ENCODE measurements around the gene EPC1.

Gene EPC1

DNA sequence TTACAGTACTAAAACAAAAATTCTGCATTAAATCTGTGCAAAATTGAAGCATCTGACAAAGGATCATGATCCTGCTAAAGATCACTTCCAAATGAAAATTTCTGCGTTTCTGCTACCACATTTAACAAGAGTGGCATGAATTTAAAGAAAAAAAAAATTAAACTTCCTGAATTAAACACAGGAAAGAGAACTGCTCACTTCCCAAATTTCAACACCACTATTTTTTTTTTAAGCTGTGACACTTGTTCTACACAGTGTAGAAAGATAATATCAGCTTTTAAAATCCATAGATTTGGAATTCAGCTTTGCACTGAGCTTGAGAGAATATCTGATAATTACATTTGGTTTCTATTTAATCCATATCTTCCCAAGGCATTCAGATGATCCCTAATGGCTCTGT lies 73.6 kb downstream of the EPC1 start:
- no peak overlapping the region for H3K4me3 ChIP-seq (ENCODE audit: low read depth, low read length)
- TF ChIP-seq, protein P1, sequence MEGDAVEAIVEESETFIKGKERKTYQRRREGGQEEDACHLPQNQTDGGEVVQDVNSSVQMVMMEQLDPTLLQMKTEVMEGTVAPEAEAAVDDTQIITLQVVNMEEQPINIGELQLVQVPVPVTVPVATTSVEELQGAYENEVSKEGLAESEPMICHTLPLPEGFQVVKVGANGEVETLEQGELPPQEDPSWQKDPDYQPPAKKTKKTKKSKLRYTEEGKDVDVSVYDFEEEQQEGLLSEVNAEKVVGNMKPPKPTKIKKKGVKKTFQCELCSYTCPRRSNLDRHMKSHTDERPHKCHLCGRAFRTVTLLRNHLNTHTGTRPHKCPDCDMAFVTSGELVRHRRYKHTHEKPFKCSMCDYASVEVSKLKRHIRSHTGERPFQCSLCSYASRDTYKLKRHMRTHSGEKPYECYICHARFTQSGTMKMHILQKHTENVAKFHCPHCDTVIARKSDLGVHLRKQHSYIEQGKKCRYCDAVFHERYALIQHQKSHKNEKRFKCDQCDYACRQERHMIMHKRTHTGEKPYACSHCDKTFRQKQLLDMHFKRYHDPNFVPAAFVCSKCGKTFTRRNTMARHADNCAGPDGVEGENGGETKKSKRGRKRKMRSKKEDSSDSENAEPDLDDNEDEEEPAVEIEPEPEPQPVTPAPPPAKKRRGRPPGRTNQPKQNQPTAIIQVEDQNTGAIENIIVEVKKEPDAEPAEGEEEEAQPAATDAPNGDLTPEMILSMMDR (IDR thresholded peaks at IDR 0.05; ENCODE audit: borderline replicate concordance, insufficient read depth, low read depth, low read length), result no peak

DNA sequence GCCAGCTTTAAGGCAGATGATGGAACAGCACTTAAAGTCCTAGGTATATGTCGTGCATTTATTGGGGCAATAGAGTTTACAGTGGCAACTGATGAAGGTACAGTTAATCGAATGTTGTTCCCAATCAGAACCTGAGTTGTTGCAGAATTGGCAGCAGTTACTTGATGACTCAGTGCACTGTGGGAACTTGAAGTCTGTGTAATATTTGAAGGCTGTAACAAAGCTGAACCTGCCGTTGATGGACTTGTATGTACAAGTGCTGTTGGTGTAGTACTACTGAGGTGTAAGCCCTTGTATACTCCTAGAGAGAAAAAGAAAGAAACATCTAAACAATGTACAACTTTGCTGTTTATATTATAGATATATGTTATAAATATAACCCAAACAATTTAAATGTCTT lies 75.3 kb downstream of the EPC1 start:
- TF ChIP-seq, protein P1 (IDR thresholded peaks at IDR 0.05; ENCODE audit: borderline replicate concordance, insufficient read depth, low read depth, low read length), result no peak
- no peak overlapping the region for H3K4me3 ChIP-seq (ENCODE audit: low read depth, low read length)

DNA sequence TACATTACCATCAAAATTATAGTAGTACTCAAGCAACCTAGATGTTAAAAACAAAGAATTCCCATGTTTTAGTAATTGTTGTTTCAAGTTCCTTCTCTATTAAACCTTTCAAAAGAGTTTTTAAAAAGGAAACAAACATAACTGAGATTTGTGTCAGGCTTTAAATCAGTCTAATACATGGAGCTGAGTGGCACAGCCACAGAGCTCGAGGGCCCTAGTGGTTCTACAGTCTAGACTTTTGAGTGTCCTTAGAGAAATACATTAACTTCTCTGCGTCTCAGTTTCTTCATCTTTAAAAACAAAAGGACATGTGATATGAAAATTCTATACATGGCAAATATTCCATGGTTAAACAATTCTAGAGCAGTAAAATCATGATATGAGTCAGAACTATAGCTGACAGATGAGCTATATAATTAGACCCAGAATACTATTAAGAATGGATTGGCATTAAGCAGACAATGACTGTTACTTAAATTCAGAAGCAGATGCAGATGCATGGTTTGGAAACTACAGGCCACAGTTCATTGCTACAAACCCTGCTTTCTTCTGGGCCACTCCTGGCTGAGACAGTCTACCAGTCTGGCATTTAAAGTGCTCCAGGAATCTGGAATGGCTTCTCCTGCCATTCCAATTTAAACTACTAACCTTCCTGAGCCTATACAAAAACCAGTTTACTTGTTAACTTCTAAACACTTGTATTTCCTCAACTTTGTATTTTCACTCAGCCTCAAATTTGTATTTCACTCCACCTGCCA lies 77.4 kb downstream of the EPC1 start:
- H3K4me3 ChIP-seq (ENCODE audit: low read depth, low read length), result no peak overlapping the region
- TF ChIP-seq, protein P1 (IDR thresholded peaks at IDR 0.05; ENCODE audit: borderline replicate concordance, insufficient read depth, low read depth, low read length), result no peak

DNA sequence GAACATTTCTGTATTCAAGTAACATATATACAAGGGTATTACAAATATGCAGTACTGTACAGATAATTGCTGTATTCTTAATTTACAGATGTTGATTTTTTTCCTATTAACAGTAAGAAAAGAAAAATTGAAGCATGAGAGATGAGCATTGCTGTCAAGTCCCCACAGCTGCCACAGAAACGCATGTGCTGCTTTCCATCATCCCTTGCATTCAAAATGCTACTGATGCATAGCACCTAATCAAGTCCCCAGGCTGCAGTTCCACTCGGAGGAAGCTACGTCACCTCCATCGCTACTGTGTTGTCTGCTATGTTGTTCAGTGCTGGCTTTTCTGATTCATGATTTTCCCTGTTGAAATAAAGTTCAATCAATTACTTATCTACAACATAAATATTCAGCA lies 78.2 kb downstream of the EPC1 start:
- H3K4me3 ChIP-seq (ENCODE audit: low read depth, low read length), result no peak overlapping the region
- TF ChIP-seq, protein P1 (IDR thresholded peaks at IDR 0.05; ENCODE audit: borderline replicate concordance, insufficient read depth, low read depth, low read length), result no peak

DNA sequence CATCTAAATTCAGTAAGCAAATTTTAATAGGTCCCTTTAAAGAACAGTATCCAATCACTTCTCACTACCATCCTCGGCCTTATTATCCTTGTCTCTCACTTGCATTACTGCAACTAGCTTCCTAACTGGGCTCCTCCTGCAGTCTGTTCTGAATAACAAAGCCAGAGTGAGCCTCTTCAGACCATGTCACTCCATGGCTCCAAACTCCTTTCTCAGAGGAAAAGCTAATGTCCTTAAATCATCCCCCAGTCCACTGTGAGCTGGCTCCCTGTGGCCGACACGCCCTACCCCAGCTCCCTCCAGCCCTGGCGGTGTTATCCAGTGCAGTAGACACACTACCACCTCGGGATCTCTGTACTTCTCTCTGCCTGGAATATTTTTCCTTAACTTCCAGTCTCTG lies 80.0 kb downstream of the EPC1 start:
- TF ChIP-seq, protein P1 (IDR thresholded peaks at IDR 0.05; ENCODE audit: borderline replicate concordance, insufficient read depth, low read depth, low read length), result no peak
- H3K4me3 ChIP-seq (ENCODE audit: low read depth, low read length), result no peak overlapping the region

DNA sequence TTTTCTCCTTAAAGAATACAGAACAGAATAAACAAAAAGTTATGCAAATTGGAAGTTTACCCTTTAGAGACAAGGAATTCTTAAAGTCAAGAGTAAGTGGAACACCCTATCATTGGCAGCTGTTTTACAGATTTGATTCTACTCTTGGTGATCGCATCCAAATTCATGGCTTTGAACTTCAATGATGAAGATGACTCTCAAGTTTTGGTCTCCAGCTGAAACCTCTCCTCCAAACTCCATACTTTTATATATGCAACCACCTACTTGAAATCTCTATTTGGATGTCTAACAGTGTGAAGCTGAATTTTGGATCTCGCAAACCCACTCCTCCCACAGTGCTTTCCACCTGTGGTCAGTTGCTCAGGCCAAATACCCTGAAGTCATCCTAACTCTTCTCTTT lies 80.4 kb downstream of the EPC1 start:
- TF ChIP-seq, protein P1 (IDR thresholded peaks at IDR 0.05; ENCODE audit: borderline replicate concordance, insufficient read depth, low read depth, low read length), result no peak
- no peak overlapping the region for H3K4me3 ChIP-seq (ENCODE audit: low read depth, low read length)

DNA sequence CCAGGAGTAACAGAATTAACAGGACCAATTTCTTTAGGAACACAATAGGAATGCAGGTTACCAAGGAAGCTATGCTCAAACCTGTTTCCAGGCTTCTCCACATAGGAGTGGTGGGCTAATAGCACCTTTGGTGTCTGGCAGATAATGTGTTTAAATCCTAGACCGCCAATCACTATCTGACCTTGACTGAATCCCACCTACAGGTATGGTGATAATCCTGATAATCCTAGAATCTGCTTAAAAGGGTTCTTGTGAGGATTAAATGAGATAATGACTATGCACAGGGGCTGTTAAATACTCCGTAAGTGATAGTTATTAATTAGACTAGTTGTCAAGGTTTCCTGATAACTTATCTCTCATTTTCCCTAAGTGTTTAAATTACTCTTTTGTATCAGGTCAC lies 81.2 kb downstream of the EPC1 start:
- H3K4me3 ChIP-seq (ENCODE audit: low read depth, low read length), result no peak overlapping the region
- TF ChIP-seq, protein P1 (IDR thresholded peaks at IDR 0.05; ENCODE audit: borderline replicate concordance, insufficient read depth, low read depth, low read length), result no peak
